Neural crest cell (in vitro differentiated cells): Measurements from ENCODE around the gene C2orf76. TPM values are rescaled to one million over a fixed set of nuclear protein-coding genes. Genes with fewer than 3 reads are reported as not detected.

Source experiments
- DNase-seq: peaks from one replicate; pipeline ENCODE4 v3.0.0; 2021; ENCODE audit warnings: low read depth, mixed read lengths, low spot score
- H3K27ac Mint-ChIP-seq: one replicate; pipeline ENCODE4 v1.8.0; 2021; ENCODE audit warnings: mild to moderate bottlenecking, mixed read lengths; ENCODE audit not compliant: unreplicated experiment
- H3K27me3 Mint-ChIP-seq: 2 replicates; pipeline ENCODE4 v1.8.0; 2021; ENCODE audit warnings: low read depth, mild to moderate bottlenecking, mixed read lengths
- H3K36me3 Mint-ChIP-seq: 2 replicates; pipeline ENCODE4 v1.8.0; 2021; ENCODE audit warnings: low read depth, mild to moderate bottlenecking, mixed read lengths
- H3K4me1 Mint-ChIP-seq: 2 replicates; pipeline ENCODE4 v1.8.0; 2021; ENCODE audit warnings: mixed read lengths
- H3K4me3 Mint-ChIP-seq: one replicate; pipeline ENCODE4 v1.8.0; 2021; ENCODE audit warnings: mild to moderate bottlenecking, mixed read lengths
- H3K9me3 Mint-ChIP-seq: 2 replicates; pipeline ENCODE4 v1.8.0; 2021; ENCODE audit warnings: mixed read lengths
- total RNA-seq: library from RNA; stranded (reverse); gene quantifications from 2 replicates; pipeline ENCODE4 v1.2.1, GENCODE V29; 2021
- TF ChIP-seq, protein P1 (sequence below): fragments of 200-600 bp; sonication (generic); conservative IDR thresholded peaks from 2 replicates; pipeline ENCODE4 v1.5.0; 2021; ENCODE audit warnings: antibody characterized with exemption, mild to moderate bottlenecking

Gene C2orf76
- total RNA-seq, 1 donor from 2014 or later = 11.6 TPM

DNA sequence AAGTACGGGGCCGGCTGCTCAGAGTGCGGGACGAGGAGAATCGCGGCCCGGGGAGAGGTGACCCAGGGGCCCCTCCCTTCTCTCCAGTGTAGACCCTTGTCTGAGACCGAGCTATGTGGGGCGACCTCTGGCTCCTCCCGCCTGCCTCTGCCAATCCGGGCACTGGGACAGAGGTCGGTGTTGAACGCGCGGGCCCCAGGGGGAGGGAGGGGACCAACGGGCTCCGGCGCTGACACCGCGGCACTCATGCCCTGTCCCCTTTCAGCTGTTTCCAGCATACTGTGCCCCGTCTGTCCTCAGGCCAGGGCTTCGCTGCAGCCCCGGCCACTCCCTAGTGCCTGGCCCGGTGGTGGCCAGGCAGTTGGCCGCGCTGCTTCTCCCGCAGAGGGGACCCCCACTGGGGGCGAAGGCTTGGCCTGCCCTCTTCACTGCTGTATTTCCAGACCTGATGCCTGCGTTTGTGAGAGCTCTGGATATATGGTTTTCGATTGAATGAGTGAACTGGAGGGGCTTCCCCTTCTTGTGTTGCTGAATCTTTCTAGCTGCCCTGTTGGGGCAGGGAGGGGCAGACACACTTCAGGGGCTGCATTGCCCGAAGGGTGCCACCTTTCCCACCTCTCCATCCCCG is 952 bp upstream of the C2orf76 start:
- peaks cover 3% of the 10 kb centered on the region for H3K9me3 Mint-ChIP-seq
- peak overlapping the region; percentile 95 for H3K27ac Mint-ChIP-seq
- H3K4me1 Mint-ChIP-seq = peaks cover 58% of the 10 kb centered on the region
- peak; percentile 65 for DNase-seq
- no peaks in the 10 kb centered on the region for H3K27me3 Mint-ChIP-seq
- H3K4me3 Mint-ChIP-seq = peak overlapping the region; percentile 100
- TF ChIP-seq, protein P1, sequence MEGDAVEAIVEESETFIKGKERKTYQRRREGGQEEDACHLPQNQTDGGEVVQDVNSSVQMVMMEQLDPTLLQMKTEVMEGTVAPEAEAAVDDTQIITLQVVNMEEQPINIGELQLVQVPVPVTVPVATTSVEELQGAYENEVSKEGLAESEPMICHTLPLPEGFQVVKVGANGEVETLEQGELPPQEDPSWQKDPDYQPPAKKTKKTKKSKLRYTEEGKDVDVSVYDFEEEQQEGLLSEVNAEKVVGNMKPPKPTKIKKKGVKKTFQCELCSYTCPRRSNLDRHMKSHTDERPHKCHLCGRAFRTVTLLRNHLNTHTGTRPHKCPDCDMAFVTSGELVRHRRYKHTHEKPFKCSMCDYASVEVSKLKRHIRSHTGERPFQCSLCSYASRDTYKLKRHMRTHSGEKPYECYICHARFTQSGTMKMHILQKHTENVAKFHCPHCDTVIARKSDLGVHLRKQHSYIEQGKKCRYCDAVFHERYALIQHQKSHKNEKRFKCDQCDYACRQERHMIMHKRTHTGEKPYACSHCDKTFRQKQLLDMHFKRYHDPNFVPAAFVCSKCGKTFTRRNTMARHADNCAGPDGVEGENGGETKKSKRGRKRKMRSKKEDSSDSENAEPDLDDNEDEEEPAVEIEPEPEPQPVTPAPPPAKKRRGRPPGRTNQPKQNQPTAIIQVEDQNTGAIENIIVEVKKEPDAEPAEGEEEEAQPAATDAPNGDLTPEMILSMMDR = no peak
- peaks cover 32% of the 10 kb centered on the region for H3K36me3 Mint-ChIP-seq

DNA sequence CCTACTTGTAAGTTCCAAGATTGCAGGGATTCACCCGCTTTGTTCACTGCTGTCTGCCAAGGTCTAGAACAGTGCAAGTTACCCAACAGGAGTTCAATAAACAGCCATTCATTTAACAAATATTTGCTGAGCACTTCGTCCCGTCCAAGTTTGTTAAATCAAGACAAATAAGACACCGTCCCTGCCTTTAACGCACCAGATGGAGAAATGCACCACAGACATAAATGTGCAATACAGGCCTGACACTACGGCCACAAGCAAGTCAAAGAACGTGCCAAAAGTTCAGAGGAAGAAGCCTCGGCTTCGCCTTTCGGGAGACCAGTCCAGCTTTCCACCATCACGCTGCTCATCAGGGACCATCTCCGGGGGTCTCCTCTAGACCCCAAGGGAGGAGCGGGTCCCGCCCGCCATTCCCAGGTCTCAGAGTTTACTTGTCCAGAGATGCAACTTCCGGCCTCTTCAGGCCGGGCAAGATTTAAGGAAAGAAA is 429 bp downstream of the C2orf76 start:
- Mint-ChIP-seq H3K9me3 (no peaks in the 10 kb centered on the region), H3K27me3 (no peaks in the 10 kb centered on the region), H3K4me3 (peak overlapping the region; percentile 100), H3K36me3 (peaks cover 20% of the 10 kb centered on the region), H3K27ac (peak overlapping the region; percentile 95), H3K4me1 (peaks cover 60% of the 10 kb centered on the region)
- TF ChIP-seq, protein P1 = no peak
- no peak for DNase-seq

DNA sequence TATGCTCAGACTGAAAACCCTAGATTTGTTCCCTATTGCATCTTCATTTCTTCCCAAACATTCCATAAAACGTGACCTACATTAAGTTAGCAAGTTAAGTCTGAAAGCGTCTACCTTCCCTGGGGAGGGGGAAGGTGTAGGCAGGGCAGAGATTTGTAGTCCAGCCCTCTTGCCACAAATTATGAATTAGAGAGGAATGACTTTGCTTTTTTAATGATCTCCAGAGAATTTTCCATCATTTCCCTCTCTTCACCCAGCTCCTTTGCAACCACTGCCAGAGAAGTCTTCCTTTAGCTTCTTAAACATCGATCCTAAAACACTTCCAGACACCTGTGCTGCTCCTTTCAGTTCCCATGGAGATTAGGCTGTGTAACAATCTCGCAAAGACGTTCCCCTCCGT is 1.2 kb downstream of the C2orf76 start:
- Mint-ChIP-seq H3K36me3 (peaks cover 13% of the 10 kb centered on the region), H3K27me3 (no peaks in the 10 kb centered on the region), H3K27ac (no peak overlapping the region), H3K9me3 (no peaks in the 10 kb centered on the region), H3K4me1 (peaks cover 52% of the 10 kb centered on the region), H3K4me3 (peak overlapping the region; percentile 100)
- TF ChIP-seq, protein P1 = no peak
- DNase-seq = no peak

DNA sequence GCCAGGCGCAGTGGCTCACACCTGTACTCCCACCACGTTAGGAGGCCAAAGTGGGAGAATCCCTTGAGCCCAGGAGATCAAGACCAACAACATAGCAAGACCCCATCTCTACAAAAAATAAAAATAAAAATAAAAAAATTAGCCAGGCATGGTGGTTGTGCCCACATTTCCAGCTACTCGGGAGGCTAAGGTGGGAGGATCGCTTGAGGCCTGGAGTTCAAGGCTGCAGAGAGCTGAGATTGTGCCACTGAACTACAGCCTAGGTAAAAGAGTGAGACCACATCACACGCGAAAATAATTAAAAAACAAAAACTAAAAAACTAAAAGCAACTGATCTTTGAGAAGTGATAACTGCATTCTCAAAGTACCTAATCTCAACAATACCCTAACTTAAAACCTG is 1.8 kb downstream of the C2orf76 start:
- peaks cover 9% of the 10 kb centered on the region for H3K36me3 Mint-ChIP-seq

DNA sequence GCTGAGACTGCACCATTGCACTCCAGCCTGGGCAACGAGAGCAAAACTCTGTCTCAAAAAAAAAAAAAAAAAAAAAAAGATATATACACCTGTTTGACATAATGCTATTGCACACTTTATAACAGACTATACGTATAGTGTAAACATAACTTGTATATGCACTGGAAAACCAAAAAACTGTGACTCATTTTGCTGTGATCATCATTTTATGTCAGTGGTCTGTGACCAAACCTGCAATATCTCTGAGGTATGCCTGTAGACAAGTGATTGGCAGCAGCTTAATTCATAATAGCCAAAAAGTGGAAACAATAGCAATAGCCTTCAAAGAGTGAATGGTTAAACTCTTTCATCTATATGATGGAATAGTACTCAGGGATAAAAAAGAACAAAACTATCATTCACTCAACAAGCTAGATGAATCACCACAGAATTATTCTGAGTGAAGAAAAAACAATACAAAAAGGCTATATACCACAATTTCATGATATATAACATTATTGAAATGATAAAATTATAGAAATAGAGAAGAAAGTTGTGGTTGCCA is 6.1 kb downstream of the C2orf76 start:
- Mint-ChIP-seq H3K27ac (no peak overlapping the region), H3K9me3 (peaks cover 3% of the 10 kb centered on the region), H3K4me3 (no peak overlapping the region), H3K27me3 (no peaks in the 10 kb centered on the region), H3K36me3 (no peaks in the 10 kb centered on the region), H3K4me1 (peaks cover 19% of the 10 kb centered on the region)
- no peak for DNase-seq
- TF ChIP-seq, protein P1 = no peak

More for the DNA sequence above, 1.8 kb downstream of the C2orf76 start:
- Mint-ChIP-seq H3K27ac (no peak overlapping the region), H3K9me3 (no peaks in the 10 kb centered on the region), H3K4me3 (peak overlapping the region; percentile 58), H3K27me3 (no peaks in the 10 kb centered on the region), H3K4me1 (peaks cover 46% of the 10 kb centered on the region)
- TF ChIP-seq, protein P1 = no peak
- DNase-seq = no peak
